WERI-Rb-1 (cell line): ENCODE results near the gene CDKAL1.

Experiments used
- DNase-seq: peaks from one replicate; pipeline ENCODE4 v3.0.0-alpha.2; 2020
- H3K27ac ChIP-seq: fragments of 250-450 bp; sonication (Bioruptor Pico); 2 replicates; pipeline ENCODE4 v1.5.1; 2020; ENCODE audit warnings: mild to moderate bottlenecking, moderate library complexity
- H3K27me3 ChIP-seq: fragments of 250-450 bp; sonication (Bioruptor Pico); 2 replicates; pipeline ENCODE4 v1.5.1; 2021; ENCODE audit warnings: mild to moderate bottlenecking, low read depth, moderate library complexity; ENCODE audit not compliant: insufficient read depth, severe bottlenecking
- H3K36me3 ChIP-seq: fragments of 250-450 bp; sonication (Bioruptor Pico); 2 replicates; pipeline ENCODE4 v1.5.1; 2020; ENCODE audit warnings: mild to moderate bottlenecking, moderate library complexity
- H3K4me3 ChIP-seq: 2 replicates; pipeline ENCODE4 v1.5.1; 2011; ENCODE audit warnings: low read depth, mild to moderate bottlenecking, control low read depth, low read length
- H3K9me3 ChIP-seq: fragments of 250-450 bp; sonication (Bioruptor Pico); 2 replicates; pipeline ENCODE4 v1.5.1; 2021; ENCODE audit warnings: mild to moderate bottlenecking, moderate library complexity; ENCODE audit not compliant: severe bottlenecking
- CTCF ChIP-seq: IDR thresholded peaks from 2 replicates; pipeline ENCODE4 v1.5.1; 2011; ENCODE audit warnings: low read depth, mild to moderate bottlenecking, control low read depth, inconsistent platforms, low read length

Gene CDKAL1

DNA sequence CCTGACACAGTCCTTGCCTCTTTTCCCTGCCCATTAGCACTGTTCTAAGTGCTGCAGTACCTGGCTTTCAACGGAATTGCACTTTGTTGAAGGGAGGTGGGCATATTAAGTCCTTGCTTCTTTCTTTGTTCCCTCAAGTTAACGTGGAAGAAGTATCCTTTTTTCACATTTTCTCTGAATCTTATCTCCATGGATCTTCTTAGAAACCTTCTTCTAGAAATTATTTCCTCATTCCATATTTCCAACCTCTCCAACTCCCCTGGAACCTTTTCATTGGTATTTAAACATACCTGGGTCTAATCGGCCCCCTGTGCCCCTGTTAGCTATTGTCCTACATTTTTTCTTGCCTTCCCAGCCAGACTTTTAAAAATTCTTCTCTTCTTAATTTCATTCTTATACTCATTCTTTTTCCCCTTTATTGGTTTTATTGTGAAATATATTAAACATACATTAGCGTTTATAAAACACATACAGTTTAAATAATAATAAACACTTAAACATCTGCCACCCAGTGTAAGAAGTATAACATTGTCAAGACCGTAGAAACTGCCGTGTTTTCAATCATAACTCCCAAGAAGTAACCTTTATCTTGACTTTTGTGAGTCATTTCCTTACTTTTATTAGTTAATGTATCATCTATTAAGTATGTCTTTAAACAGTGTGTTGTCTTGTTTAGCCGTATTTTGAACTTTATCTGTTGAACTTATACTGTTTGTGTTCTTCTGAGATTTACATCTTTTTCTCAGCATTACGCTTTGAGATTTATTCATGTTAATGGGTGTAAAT, 118.2 kb downstream of the CDKAL1 start:
- Histone ChIP-seq H3K27ac (no peak overlapping the region), H3K9me3 (peaks cover 4% of the 10 kb centered on the region), H3K4me3 (no peak overlapping the region), H3K36me3 (peaks cover 14% of the 10 kb centered on the region), H3K27me3 (no peaks in the 10 kb centered on the region)
- no peak for DNase-seq
- no peak for TF ChIP-seq CTCF

DNA sequence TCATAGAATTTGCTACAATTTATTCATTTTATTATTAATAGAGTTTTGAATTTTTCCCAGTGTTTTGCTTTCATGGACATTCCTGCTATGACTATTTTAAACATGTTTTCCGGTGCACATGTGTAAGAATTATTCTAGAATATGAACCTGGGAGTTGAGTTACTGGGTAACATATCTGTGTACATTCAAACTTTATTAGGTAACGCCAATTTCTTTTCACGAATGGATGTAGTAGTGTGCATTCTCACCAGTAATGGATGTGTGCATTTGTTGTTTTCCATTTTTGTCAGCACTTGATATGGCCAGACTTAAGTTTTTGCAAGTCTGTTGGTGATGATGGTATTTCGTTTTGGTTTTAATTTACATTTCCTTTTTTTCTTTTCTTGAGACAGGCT, 118.8 kb downstream of the CDKAL1 start:
- Histone ChIP-seq H3K9me3 (peaks cover 4% of the 10 kb centered on the region), H3K36me3 (peaks cover 14% of the 10 kb centered on the region), H3K4me3 (no peak overlapping the region), H3K27ac (no peak overlapping the region), H3K27me3 (no peaks in the 10 kb centered on the region)
- no peak for DNase-seq
- TF ChIP-seq CTCF, result no peak

DNA sequence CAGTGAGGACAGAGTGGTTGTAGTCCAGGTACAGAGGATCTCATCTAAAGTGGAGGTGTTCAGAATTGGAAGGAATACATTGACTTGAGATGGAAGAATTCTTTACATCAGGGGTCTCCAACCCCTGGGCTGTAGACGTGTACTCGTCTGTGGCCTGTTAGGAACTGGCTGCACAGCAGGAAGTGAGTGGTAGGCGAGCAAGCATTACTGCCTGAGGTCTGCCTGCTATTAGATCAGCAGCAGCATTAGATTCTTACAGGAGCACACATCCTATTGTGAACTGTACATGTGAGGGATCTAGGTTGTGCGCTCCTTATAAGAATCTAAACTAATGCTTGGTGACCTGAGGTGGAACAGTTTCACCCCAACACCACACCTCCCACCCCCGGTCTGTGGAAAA, 121.1 kb downstream of the CDKAL1 start:
- no peak for TF ChIP-seq CTCF
- no peak overlapping the region for H3K27ac ChIP-seq
- DNase-seq, result no peak
- H3K36me3 ChIP-seq, result peaks cover 5% of the 10 kb centered on the region
- H3K27me3 ChIP-seq, result no peaks in the 10 kb centered on the region
- no peaks in the 10 kb centered on the region for H3K9me3 ChIP-seq
- no peak overlapping the region for H3K4me3 ChIP-seq

- Histone ChIP-seq H3K4me3 (no peak overlapping the region), H3K27ac (no peak overlapping the region), H3K27me3 (no peaks in the 10 kb centered on the region), H3K36me3 (peaks cover 5% of the 10 kb centered on the region), H3K9me3 (no peaks in the 10 kb centered on the region)
- no peak for DNase-seq
- no peak for TF ChIP-seq CTCF
These were observed 123.1 kb downstream of the CDKAL1 start for GRCh38 chr6:20657274-20657800.

DNA sequence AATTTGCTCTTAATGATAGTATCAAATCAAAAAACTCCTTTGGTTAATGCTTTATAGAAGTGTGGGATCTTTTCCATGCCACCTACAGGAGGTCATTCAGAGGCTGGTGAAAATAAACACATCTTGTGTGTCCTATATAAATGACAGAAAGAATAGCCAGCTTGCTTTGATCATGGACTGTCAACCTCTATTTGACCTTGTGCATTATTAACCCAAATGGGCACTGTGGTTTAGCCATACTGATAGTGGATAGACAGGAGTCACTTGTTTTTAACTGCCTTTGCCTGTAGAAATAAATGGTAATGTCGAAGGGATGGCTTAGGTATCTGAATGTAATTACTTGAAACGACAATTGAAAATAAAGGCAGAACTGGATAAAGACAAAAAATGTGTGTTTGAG, 123.8 kb downstream of the CDKAL1 start:
- peaks cover 5% of the 10 kb centered on the region for H3K36me3 ChIP-seq
- H3K9me3 ChIP-seq, result no peaks in the 10 kb centered on the region
- H3K27me3 ChIP-seq, result no peaks in the 10 kb centered on the region
- DNase-seq, result no peak
- TF ChIP-seq CTCF, result no peak
- H3K27ac ChIP-seq, result no peak overlapping the region
- H3K4me3 ChIP-seq, result no peak overlapping the region

- Histone ChIP-seq H3K4me3 (no peak overlapping the region), H3K27me3 (no peaks in the 10 kb centered on the region), H3K27ac (no peak overlapping the region), H3K9me3 (no peaks in the 10 kb centered on the region), H3K36me3 (peaks cover 5% of the 10 kb centered on the region)
- TF ChIP-seq CTCF, result no peak
- DNase-seq, result no peak
These were observed 124.3 kb downstream of the CDKAL1 start for GRCh38 chr6:20658516-20658915.
